ENCODE results near the gene PTPRN2.
"Not testable (repeated sequence)": the region's sequence is repeated elsewhere in the genome, so short reads cannot be mapped to it uniquely, and the experiment has no call there.

The PTPRN2 gene

GRCh38 chr7:157568770-157569584 lies 1018.6 kb downstream of the PTPRN2 start:
- Histone ChIP-seq H3K27ac (ENCODE audit: low read depth in 2 of 2, low read length in 2 of 2) (no peak overlapping the region), H3K9me3 (ENCODE audit: control insufficient read depth in 2 of 2, low read length in 2 of 2) (no peaks in the 10 kb centered on the region), H3K4me3 (ENCODE audit: low read length in 2 of 2) (peak overlapping the region; percentile 69), H3K36me3 (ENCODE audit: control insufficient read depth in 2 of 2, insufficient read depth in 2 of 2, low read length in 2 of 2) (no peaks in the 10 kb centered on the region), H3K4me1 (ENCODE audit: control insufficient read depth in 2 of 2, insufficient read depth in 2 of 2, low read length in 2 of 2) (peaks cover 2 to 3% of the 10 kb centered on the region in 2 donors), H3K9ac (ENCODE audit: low read depth in 1 of 2, low read length in 2 of 2) (peak overlapping the region in 1 of 2 donors; percentile 36), H3K27me3 (ENCODE audit: control insufficient read depth in 2 of 2, insufficient read depth in 2 of 2, low read length in 2 of 2) (no peaks in the 10 kb centered on the region)

GRCh38 chr7:157568106-157568769 lies 1019.4 kb downstream of the PTPRN2 start:
- H3K36me3 ChIP-seq (ENCODE audit: control insufficient read depth in 2 of 2, insufficient read depth in 2 of 2, low read length in 2 of 2): no peaks in the 10 kb centered on the region
- H3K9me3 ChIP-seq (ENCODE audit: control insufficient read depth in 2 of 2, low read length in 2 of 2): no peaks in the 10 kb centered on the region
- H3K27me3 ChIP-seq (ENCODE audit: control insufficient read depth in 2 of 2, insufficient read depth in 2 of 2, low read length in 2 of 2): no peaks in the 10 kb centered on the region
- peak overlapping the region in 1 of 2 donors; percentile 36 for H3K9ac ChIP-seq (ENCODE audit: low read depth in 1 of 2, low read length in 2 of 2)
- H3K4me1 ChIP-seq (ENCODE audit: control insufficient read depth in 2 of 2, insufficient read depth in 2 of 2, low read length in 2 of 2): peaks cover 2 to 3% of the 10 kb centered on the region in 2 donors
- H3K27ac ChIP-seq (ENCODE audit: low read depth in 2 of 2, low read length in 2 of 2): no peak overlapping the region
- peak overlapping the region; percentile 69 for H3K4me3 ChIP-seq (ENCODE audit: low read length in 2 of 2)

GRCh38 chr7:157567666-157568065 lies 1020.0 kb downstream of the PTPRN2 start:
- peaks cover 2 to 3% of the 10 kb centered on the region in 2 donors for H3K4me1 ChIP-seq (ENCODE audit: control insufficient read depth in 2 of 2, insufficient read depth in 2 of 2, low read length in 2 of 2)
- H3K4me3 ChIP-seq (ENCODE audit: low read length in 2 of 2): no peak overlapping the region
- H3K9ac ChIP-seq (ENCODE audit: low read depth in 1 of 2, low read length in 2 of 2): no peak overlapping the region
- no peaks in the 10 kb centered on the region for H3K9me3 ChIP-seq (ENCODE audit: control insufficient read depth in 2 of 2, low read length in 2 of 2)
- no peaks in the 10 kb centered on the region for H3K36me3 ChIP-seq (ENCODE audit: control insufficient read depth in 2 of 2, insufficient read depth in 2 of 2, low read length in 2 of 2)
- no peak overlapping the region for H3K27ac ChIP-seq (ENCODE audit: low read depth in 2 of 2, low read length in 2 of 2)
- no peaks in the 10 kb centered on the region for H3K27me3 ChIP-seq (ENCODE audit: control insufficient read depth in 2 of 2, insufficient read depth in 2 of 2, low read length in 2 of 2)

- Histone ChIP-seq H3K4me3 (ENCODE audit: low read length in 2 of 2) (no peak overlapping the region), H3K9me3 (ENCODE audit: control insufficient read depth in 2 of 2, low read length in 2 of 2) (no peaks in the 10 kb centered on the region), H3K27me3 (ENCODE audit: control insufficient read depth in 2 of 2, insufficient read depth in 2 of 2, low read length in 2 of 2) (no peaks in the 10 kb centered on the region), H3K36me3 (ENCODE audit: control insufficient read depth in 2 of 2, insufficient read depth in 2 of 2, low read length in 2 of 2) (no peaks in the 10 kb centered on the region), H3K4me1 (ENCODE audit: control insufficient read depth in 2 of 2, insufficient read depth in 2 of 2, low read length in 2 of 2) (peaks cover 2 to 3% of the 10 kb centered on the region in 2 donors), H3K9ac (ENCODE audit: low read depth in 1 of 2, low read length in 2 of 2) (no peak overlapping the region), H3K27ac (ENCODE audit: low read depth in 2 of 2, low read length in 2 of 2) (no peak overlapping the region)
Observed at GRCh38 chr7:157566631-157567006, 1021.0 kb downstream of the PTPRN2 start.

GRCh38 chr7:157565981-157566630 lies 1021.5 kb downstream of the PTPRN2 start:
- Histone ChIP-seq H3K27me3 (ENCODE audit: control insufficient read depth in 2 of 2, insufficient read depth in 2 of 2, low read length in 2 of 2) (no peaks in the 10 kb centered on the region), H3K4me3 (ENCODE audit: low read length in 2 of 2) (no peak overlapping the region), H3K27ac (ENCODE audit: low read depth in 2 of 2, low read length in 2 of 2) (no peak overlapping the region), H3K9ac (ENCODE audit: low read depth in 1 of 2, low read length in 2 of 2) (no peak overlapping the region), H3K36me3 (ENCODE audit: control insufficient read depth in 2 of 2, insufficient read depth in 2 of 2, low read length in 2 of 2) (no peaks in the 10 kb centered on the region), H3K4me1 (ENCODE audit: control insufficient read depth in 2 of 2, insufficient read depth in 2 of 2, low read length in 2 of 2) (peaks cover 2 to 3% of the 10 kb centered on the region in 2 donors), H3K9me3 (ENCODE audit: control insufficient read depth in 2 of 2, low read length in 2 of 2) (no peaks in the 10 kb centered on the region)

DNA sequence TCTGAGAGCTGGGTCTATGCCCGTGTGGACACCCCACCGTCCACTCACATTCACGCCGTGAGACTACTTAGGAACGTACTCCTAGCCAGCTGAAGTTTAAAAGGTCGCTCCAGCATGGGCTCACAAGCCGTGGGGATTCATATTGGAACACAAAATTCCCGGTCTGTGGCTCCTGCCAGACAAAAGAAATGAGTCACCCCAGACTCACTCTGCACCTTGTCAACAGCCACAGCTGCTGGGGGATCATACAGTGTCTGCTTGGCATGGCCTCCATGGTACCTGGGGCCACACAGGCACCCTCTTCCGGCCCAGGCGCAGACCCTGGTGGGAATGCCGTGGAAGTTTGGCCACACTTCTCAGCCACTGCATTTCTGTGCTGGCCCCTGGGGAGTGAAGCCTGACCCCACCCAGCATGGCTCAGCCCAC lies 1022.4 kb downstream of the PTPRN2 start:
- Histone ChIP-seq H3K4me3 (ENCODE audit: low read length in 2 of 2) (no peak overlapping the region), H3K27me3 (ENCODE audit: control insufficient read depth in 2 of 2, insufficient read depth in 2 of 2, low read length in 2 of 2) (no peaks in the 10 kb centered on the region), H3K9me3 (ENCODE audit: control insufficient read depth in 2 of 2, low read length in 2 of 2) (no peaks in the 10 kb centered on the region), H3K9ac (ENCODE audit: low read depth in 1 of 2, low read length in 2 of 2) (no peak overlapping the region), H3K36me3 (ENCODE audit: control insufficient read depth in 2 of 2, insufficient read depth in 2 of 2, low read length in 2 of 2) (no peaks in the 10 kb centered on the region), H3K27ac (ENCODE audit: low read depth in 2 of 2, low read length in 2 of 2) (no peak overlapping the region), H3K4me1 (ENCODE audit: control insufficient read depth in 2 of 2, insufficient read depth in 2 of 2, low read length in 2 of 2) (peaks cover 2 to 3% of the 10 kb centered on the region in 2 donors)

GRCh38 chr7:157564517-157565177 lies 1023.0 kb downstream of the PTPRN2 start:
- Histone ChIP-seq H3K9ac (ENCODE audit: low read depth in 1 of 2, low read length in 2 of 2) (no peak overlapping the region), H3K27me3 (ENCODE audit: control insufficient read depth in 2 of 2, insufficient read depth in 2 of 2, low read length in 2 of 2) (no peaks in the 10 kb centered on the region), H3K27ac (ENCODE audit: low read depth in 2 of 2, low read length in 2 of 2) (no peak overlapping the region), H3K4me3 (ENCODE audit: low read length in 2 of 2) (no peak overlapping the region), H3K36me3 (ENCODE audit: control insufficient read depth in 2 of 2, insufficient read depth in 2 of 2, low read length in 2 of 2) (no peaks in the 10 kb centered on the region), H3K4me1 (ENCODE audit: control insufficient read depth in 2 of 2, insufficient read depth in 2 of 2, low read length in 2 of 2) (peaks cover 2 to 3% of the 10 kb centered on the region in 2 donors), H3K9me3 (ENCODE audit: control insufficient read depth in 2 of 2, low read length in 2 of 2) (no peaks in the 10 kb centered on the region)

GRCh38 chr7:157563467-157564135 lies 1024.0 kb downstream of the PTPRN2 start:
- H3K4me1 ChIP-seq (ENCODE audit: control insufficient read depth in 2 of 2, insufficient read depth in 2 of 2, low read length in 2 of 2); H3K4me3 ChIP-seq (ENCODE audit: low read length in 2 of 2); H3K27ac ChIP-seq (ENCODE audit: low read depth in 2 of 2, low read length in 2 of 2); H3K9me3 ChIP-seq (ENCODE audit: control insufficient read depth in 2 of 2, low read length in 2 of 2); H3K27me3 ChIP-seq (ENCODE audit: control insufficient read depth in 2 of 2, insufficient read depth in 2 of 2, low read length in 2 of 2); H3K36me3 ChIP-seq (ENCODE audit: control insufficient read depth in 2 of 2, insufficient read depth in 2 of 2, low read length in 2 of 2); H3K9ac ChIP-seq (ENCODE audit: low read depth in 1 of 2, low read length in 2 of 2): not testable (repeated sequence)

- H3K36me3 ChIP-seq (ENCODE audit: control insufficient read depth in 2 of 2, insufficient read depth in 2 of 2, low read length in 2 of 2); H3K4me1 ChIP-seq (ENCODE audit: control insufficient read depth in 2 of 2, insufficient read depth in 2 of 2, low read length in 2 of 2); H3K9ac ChIP-seq (ENCODE audit: low read depth in 1 of 2, low read length in 2 of 2); H3K27ac ChIP-seq (ENCODE audit: low read depth in 2 of 2, low read length in 2 of 2); H3K4me3 ChIP-seq (ENCODE audit: low read length in 2 of 2); H3K9me3 ChIP-seq (ENCODE audit: control insufficient read depth in 2 of 2, low read length in 2 of 2); H3K27me3 ChIP-seq (ENCODE audit: control insufficient read depth in 2 of 2, insufficient read depth in 2 of 2, low read length in 2 of 2): not testable (repeated sequence)
Observed at GRCh38 chr7:157562522-157563398, 1024.9 kb downstream of the PTPRN2 start.
